ENCODE data around the gene DLG1. TPM values are rescaled to one million over a fixed set of nuclear protein-coding genes. Genes with fewer than 3 reads are reported as not detected.

The DLG1 gene
- total RNA-seq, 2 experiments from 2014 or later: 56.1 to 62.1 TPM

DNA sequence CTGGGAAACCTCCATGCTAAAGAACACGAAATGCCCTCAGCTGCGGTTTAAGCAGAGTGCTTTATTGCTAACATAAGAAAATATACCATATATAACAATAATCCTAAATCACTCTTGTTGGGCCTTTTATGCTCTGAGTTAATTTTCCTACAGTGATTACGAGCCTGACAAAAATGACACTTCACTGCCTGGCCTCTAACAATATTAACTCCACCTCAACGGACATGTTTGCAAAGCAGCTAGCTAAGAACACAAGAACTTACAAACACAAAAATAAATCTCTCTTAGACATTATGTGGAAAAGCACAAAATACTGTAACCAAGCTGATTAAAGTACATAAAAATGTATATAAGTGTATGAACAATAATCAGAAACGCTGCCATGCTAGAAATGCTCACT is 40.7 kb downstream of the DLG1 start:
- ChIA-PET CTCF (interaction anchor here (1.1 to 2.3 kb wide), 6 partner anchors 11 to 257 kb away, joined by 3 to 12 read pairs (median 6); no protein-coding TSS in a partner anchor), POLR2A (no interaction called here)

DNA sequence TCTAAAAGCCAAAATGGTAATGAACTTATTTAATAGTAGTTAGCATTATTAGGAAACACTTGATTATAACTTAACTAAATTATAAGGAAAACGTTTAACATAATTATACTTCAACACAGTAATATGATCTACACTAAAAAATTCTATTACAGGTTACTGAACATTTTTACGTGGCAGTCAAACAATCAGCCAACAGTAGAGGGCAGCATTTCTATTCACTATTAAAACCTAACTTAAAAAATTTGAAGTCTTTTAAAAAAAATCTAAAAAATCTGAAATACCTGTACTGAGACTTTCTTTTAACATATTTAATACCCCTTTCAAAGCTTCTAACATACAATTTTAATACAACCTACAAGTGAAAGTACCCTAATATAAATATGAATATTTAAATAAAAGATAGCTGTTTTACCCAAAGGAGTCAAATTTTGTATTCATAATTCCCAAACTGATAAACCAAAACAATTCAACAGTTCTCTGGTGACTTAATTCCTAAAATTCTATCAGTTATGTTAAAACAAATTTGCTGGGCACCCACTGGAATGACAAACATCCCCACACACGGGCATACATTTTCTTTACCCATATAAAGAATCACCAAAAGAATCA is 41.5 kb downstream of the DLG1 start:
- POLR2A ChIA-PET: no interaction called here
- CTCF ChIA-PET: interaction anchor here (1.1 to 2.3 kb wide), 8 partner anchors 10 to 258 kb away, joined by 3 to 12 read pairs (median 6); no protein-coding TSS in a partner anchor

DNA sequence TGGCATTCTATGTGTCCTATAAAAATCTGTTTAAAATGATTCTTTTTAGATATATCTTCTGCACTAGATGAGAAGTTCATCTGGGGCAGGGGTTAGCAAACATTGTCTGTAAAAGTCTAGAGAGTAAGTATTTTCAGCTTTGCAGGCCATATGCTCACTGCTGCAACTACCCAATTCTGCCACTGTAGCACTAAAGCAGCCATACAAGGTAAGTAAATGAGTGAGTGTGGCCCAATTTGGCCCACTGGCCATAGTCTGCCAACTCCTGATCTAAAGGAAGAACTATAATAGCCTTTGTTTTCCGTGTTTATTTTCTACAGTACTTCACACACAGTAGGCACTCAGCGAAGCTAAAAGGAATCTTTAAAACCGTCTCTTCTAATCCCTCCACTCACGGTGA is 42.3 kb downstream of the DLG1 start:
- ChIA-PET CTCF (interaction anchor here (1.2 to 2.3 kb wide), 4 partner anchors 13 to 259 kb away, joined by 3 to 12 read pairs (median 6); no protein-coding TSS in a partner anchor), POLR2A (no interaction called here)

DNA sequence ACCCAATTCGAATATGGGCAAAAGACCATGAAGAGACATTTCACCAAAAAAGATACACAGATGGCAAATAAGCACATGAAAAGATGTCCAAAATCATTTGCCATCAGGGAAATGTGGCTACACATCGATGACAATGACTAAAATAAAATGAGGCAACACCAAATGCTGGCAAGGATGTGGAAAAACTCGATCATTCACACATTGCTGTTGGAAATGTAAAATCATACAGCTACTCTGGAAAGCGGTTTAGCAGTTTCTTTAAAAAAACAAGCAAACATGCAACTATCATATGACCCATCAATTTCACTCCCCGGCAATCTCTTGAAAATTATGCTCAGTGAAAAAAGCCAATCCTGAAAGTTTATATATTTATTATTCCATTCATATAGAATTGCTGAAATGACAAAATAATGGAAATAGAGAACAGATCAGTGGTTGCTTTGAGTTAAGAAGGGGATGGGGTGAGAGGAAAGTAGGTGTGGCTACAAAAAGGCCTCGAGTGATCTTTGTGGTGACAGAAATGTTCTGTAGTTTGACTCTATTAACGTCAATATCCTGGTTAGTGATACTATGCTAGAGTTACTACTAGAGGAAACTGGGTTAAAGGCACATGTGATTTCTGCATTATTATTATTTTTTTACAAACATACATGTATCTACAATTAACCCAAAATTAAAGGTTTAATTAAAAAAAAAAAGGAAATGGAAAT is 45.0 kb downstream of the DLG1 start:
- POLR2A ChIA-PET: no interaction called here

DNA sequence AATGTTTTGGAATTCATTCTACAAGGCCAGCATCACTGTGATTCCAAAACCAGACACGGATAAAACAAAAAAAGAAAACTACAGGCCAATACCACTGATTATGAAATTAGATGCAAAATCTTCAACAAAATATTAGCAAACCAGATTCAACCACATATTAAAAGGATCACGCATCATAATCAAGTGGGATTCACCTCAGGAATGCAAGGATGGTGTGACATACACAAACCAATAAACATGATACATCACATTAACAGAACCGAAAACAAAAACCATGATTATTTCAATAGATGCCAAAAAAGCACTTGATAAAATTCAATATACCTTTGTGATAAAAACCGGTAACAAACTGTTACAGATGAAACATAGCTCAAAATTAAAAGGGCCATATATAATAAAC is 48.9 kb downstream of the DLG1 start:
- POLR2A ChIA-PET: no interaction called here
- CTCF ChIA-PET: no interaction called here

More for the DNA sequence above, 45.0 kb downstream of the DLG1 start:
- CTCF ChIA-PET: no interaction called here

DNA sequence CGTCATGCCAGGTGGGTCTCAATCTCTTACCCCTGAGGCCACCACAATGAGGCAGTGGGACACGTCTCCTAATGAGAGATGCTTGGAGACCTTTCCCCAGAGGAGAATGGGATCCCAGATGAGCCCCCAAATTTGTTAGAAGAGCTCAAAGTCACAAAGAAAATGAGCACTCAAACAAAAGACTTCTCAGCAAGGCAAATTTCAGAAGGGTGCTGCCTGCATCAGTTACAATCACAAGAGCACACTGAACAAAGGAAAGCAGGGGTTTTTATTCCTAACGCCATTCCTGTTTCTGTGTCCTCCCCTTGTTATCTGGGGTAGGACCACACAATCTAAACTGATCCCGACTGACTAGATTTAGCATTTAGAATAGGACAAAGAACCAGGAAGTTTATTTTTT is 50.1 kb downstream of the DLG1 start:
- ChIA-PET CTCF (no interaction called here), POLR2A (no interaction called here)

DNA sequence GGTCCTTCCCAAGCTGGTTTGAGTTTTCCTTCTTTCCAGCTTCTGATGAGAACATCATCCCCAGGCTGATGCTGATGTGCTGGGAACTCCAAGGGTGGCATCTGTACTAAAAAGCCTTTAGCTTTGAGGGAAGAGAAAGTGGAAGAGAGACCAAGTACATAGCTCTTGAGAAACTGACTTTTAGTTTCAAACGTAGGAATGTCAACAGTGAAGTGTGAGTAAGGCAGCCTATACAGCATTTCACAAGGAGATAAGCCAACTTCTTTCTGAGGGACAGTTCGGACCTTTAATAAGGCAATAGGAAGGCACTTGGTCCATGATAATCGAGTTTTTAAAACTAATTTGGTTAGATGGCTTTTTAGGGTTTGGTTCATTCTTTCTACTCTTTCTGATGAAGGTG is 53.7 kb downstream of the DLG1 start:
- CTCF ChIA-PET: no interaction called here
- POLR2A ChIA-PET: no interaction called here

DNA sequence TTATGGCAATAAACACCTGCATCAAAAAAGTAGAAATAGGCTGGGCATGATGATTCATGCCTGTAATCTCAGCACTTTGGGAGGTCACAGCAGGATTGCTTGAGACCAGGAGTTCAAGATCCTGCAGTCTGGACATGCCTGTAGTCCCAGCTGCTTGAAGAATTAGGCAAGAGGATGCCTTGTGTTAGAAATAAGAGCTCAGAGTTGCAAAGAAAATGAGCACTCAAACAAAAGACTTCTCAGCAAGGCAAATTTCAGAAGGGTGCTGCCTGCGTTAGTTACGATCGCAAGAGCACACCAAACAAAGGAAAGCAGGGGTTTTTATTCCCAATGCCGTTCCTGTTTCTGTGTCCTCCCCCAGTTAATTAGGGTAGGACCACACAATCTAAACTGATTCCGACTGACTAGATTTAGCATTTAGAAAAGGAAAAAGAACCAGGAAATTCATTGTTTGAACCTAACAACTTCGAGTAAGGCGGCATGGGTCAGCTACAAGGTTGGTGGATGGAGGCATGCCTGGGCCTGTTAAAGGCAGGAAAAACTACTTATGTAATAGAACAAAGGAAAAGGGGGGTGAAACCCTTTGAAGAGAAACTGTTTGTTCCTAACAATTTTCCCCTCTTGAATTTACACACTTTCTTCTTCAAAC is 55.5 kb downstream of the DLG1 start:
- POLR2A ChIA-PET: no interaction called here
- CTCF ChIA-PET: no interaction called here

DNA sequence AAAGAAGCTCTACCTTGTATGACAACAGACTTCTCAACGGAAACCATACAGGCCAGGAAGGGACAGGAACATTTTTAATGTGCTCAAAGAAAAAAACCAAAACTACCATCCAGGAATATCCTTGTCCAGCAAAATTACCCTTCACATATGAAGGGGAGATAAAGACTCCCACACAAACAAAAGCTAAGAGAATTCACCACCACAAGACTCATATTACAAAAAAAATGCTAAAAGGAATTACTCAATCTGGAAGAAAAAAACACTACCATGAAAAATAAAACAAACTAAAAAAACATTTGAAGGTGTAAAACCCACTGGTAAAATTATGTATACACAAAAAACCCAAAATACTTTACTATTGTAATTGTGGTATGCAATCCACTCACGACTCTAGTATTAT is 57.2 kb downstream of the DLG1 start:
- ChIA-PET POLR2A (no interaction called here), CTCF (no interaction called here)

DNA sequence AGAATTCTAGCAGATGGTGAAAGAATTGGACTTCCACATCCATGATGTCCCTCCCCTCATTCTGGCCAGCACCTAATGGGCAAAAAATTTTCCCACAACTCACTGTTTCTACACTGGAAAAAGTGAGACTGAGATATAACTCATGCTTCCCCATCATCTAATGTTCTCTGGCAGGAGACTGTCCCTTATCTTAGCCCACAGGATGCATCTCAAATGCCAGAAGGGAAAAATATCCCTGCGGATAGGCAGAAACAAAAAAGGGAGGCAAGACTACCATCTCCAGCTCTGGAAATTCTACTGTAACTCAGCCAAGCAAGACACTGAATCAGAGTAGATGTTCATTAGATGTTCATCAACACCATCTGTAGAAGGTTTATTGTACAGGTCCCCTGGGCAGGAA is 58.6 kb downstream of the DLG1 start:
- POLR2A ChIA-PET: no interaction called here

DNA sequence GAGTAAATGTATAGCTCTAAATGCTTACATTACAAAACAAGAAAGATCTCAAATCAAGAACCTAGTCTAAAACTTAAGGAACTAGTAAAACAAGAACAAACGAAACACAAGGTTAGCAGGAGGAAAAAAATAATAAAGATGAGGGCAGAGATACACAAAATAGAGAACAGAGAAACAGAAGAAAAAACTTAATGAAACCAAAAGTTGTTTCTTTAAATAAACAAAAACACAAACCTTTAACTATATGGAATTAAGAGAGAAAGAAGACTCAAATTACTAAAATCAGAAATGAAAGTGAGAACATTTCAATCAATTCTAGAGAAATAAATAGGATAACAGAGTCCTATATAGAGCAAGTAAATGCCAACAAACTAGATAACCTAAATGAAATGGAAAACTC is 59.6 kb downstream of the DLG1 start:
- CTCF ChIA-PET: no interaction called here
- POLR2A ChIA-PET: no interaction called here

More for the DNA sequence above, 58.6 kb downstream of the DLG1 start:
- CTCF ChIA-PET: interaction anchor here (0.6 kb wide), 1 partner anchor 235 kb away, joined by 3 read pairs; no protein-coding TSS in a partner anchor

DNA sequence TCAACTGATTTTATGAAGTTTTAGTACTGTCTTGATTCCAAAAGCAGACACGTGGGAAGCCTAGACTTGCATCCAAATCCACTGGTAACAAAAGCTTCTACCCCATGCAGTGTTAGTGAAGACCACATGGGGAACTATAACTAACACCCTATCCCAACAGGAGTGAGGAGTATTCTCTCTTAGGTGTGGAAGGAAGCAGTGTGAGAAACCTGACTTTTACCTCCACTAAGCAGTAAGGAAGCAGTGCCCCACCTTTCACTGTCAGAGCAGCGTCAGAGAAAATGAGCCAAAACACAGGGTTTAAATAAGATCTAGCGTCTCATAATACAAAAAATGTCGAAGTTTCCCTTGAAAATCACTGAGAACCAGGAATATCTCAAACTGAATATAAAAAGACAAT is 60.5 kb downstream of the DLG1 start:
- ChIA-PET POLR2A (interaction anchor here (0.9 kb wide), 1 partner anchor 14 kb away, joined by 3 read pairs; no protein-coding TSS in a partner anchor), CTCF (no interaction called here)

DNA sequence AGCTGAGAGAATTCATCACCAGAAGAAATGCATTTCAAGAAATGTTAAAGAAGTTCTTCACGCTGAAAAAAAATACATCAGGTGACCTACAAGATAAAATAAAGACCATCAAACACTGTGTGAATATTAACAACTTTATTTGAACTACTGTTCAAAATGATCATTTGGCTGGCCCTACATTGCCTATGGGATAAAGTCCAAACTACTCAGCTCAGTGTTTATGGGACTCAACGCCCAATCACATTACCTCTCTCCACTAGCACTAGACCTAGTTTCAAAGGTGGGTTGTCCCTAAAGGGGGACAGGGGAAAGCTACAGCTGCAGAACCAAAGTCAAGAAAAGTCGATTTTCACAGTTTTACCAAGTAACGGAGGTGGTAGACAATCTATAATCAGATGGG is 62.0 kb downstream of the DLG1 start:
- POLR2A ChIA-PET: interaction anchor here (0.5 kb wide), 1 partner anchor 514 kb away, joined by 4 read pairs; no protein-coding TSS in a partner anchor
- CTCF ChIA-PET: no interaction called here

DNA sequence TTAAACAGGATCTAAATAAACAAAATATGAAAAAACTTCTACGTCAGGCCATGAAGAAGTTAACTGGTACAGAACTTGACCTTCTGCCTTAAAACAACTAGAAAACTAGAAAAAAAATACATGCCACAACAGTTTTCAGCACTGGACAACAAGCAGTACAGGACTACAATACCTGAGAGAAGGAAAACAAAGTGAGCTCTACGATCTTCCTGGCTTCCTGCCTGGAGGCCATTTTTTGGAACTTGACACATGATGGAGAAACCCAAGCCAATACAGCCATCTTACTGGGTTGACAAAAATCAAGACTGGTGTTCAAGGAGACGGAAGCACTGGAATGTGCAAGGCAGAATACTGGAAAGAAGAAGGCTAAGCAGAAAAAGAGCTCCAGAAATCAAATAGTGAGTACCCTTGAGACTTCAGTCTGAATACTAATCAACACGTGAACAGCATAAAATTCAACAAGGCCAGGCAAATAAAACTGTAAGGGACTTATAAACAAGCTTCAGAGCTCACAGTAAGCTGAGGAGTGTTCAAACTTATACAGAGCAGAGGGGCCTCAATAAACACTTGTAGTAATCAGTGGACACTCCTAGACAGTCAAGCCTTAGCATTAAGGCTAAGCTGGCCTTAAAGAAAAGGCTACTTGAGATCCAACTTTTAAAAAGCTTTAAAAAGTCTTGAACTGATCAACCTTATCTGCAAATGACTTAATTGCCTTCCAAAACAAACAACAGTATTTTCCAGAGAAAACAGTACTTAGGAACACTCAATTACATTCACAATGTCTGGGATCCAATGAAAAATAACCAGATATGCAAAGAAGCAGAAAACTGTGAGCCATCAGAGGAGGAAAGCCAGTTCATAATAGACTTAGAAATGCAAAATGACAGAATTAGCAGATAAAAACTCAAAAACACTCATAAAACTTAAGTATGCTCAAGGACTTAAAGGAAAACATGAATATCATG is 63.2 kb downstream of the DLG1 start:
- ChIA-PET CTCF (no interaction called here), POLR2A (no interaction called here)

DNA sequence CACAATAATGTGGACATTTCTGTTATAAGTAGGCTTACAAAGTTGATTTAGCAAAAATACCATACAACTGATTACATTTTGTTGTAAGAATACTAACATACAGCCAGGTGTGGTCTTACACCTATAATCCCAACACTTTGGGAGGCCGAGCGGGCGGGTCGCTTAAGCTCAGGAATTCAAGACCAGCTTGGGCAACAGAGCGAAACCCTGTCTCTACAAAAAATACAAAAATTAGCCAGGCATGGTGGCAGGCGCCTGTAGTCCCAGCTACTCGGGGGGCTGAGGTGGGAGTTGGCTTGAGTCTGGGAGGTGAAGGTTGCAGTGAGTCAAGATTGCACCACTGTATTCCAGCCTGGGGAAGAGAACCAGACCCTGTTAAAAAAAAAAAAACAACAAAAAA is 67.1 kb downstream of the DLG1 start:
- ChIA-PET CTCF (interaction anchor here (0.6 to 1.5 kb wide), 3 partner anchors 9 to 227 kb away, joined by 3 to 4 read pairs (median 4); no protein-coding TSS in a partner anchor), POLR2A (no interaction called here)

DNA sequence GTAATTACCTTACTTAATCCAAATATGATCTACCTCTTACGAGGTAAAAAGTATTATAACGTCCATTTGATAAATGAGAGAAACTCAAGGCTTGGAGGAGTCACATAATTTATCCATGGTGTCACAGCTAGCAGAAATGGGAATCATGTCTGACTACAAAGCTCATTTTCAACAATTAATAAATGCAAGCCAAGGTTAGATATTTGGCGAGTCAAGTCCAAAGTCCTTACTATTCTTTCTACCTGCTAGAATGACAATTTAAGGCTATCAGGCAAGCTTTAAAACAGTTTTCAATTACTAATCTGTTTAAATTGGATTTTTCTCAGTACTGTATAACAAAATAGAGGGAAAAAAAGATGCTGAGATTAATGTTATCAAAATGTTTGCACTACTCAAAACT is 68.6 kb downstream of the DLG1 start:
- CTCF ChIA-PET: no interaction called here
- POLR2A ChIA-PET: no interaction called here

DNA sequence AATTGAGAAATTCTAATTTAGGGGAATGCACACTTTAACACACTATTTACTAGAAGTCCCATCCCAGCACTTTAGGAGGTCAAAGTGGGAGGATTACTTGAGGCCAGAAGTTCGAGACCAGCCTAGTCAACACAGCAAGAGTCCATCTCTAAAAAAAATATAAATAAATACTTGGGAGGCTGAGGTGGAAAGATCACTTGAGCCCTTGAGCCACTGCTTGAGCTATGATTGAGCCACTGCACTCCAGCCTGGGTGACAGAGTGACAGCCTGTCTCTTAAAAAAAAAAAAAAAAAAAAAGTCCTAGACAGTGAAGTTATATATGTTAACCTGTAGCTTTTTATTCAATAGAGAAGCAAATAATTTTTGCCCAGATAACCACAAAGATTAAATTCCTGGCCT is 69.2 kb downstream of the DLG1 start:
- ChIA-PET POLR2A (no interaction called here), CTCF (no interaction called here)

DNA sequence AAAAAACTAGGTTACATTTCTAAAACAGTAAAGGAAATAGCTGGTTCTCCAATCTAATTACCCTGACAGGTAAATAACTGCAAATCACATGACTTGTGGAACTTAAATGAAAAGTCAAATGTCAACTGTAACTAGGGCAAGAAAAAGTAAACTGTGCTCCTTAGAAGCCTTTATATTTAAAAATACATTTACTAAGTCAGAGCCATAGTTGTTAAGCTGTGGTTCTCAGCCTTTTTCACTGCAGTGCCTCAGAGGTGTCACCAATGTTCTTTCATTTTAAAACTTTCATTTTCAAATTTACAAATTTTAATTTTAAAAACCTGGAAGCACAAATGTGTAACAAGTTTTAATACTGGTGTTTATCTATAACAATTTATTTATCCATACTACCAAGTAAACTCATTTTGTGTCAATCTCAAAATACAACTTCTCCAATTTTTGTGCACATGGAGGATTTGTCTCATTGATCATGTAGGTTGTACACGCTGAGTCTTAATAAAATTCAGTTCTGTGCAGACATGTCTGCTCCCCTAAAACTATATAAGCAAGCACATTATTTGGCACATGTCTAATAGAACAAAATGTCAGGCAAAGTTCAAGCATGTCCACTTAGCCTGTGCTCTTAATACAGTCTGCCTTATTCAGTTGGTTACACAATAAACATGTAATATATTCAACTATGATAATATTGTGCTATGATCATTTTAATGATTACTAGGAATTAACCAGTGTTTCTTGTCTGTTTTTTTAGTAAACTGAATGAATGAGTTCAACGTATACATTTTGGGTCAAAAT is 70.4 kb downstream of the DLG1 start:
- POLR2A ChIA-PET: no interaction called here
- CTCF ChIA-PET: no interaction called here

DNA sequence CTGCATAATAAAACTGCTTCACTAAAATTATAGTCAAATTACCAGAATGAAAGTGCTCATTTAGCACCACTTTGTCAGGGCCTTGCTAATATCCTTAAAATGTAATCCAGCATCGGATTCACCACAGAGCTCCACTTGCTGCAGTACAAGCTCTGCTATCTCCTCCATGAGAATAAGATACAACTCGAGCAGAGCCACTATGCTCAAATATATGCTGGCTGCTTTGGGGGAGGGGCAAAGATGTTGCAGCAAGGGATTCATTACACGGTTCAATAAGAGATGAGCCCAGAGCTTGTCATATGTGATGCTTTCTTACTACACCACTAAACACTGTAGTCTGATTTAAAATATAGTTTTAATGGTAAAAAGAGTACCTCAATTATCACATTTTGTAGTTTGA is 72.2 kb downstream of the DLG1 start:
- ChIA-PET CTCF (interaction anchor here (1.0 kb wide), 1 partner anchor 276 kb away, joined by 3 read pairs; no protein-coding TSS in a partner anchor), POLR2A (no interaction called here)

Data from activated CD8-positive, alpha-beta memory T cell treated with anti-CD3 and anti-CD28 coated beads for 36 hours (primary cell).